ENCODE results near the gene ABCE1.
"Not testable (repeated sequence)": the region's sequence is repeated elsewhere in the genome, so short reads cannot be mapped to it uniquely, and the experiment has no call there.

The ABCE1 gene

GRCh38 chr4:145107126-145107525 lies 9.0 kb downstream of the ABCE1 start:
- DNase-seq, result no peak

DNA sequence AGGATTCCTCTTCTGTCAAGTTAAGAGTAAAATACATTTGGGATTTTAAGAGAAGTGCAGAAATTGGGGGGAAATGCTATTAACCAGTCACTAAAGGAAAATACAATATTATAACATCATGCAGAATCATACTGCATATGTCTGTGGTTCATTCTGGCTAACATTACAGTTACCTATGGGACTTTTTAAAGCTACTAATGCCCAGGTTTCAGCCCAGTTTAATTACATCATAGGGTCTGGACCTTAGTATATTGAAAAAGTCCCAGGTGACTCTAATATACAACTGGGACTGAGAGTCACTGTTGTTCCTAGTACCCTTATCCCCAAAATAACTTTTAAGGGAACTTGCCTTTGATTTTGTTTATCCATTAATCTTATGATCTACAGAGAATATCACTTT lies 10.0 kb downstream of the ABCE1 start:
- DNase-seq, result no peak

GRCh38 chr4:145125396-145125795 lies 27.3 kb downstream of the ABCE1 start:
- no peak for DNase-seq

DNA sequence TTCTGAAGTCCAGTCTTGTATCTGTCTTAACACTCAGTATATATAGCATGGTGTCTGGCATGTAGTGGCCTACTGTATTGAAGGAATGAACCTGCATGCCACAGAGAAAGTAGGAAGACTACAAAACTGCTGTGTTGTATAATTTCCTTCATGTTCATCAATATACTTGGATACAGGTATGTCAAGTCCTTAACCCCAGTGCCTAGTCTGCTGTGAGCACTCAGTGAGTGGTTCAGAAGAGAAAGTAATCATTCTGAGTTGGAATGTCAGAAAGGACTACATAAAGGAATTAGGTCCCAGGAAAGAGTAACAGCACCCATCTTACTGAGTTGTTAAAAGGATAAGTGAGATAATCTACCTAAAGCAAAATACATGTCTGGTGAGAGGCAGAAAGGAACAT lies 32.0 kb downstream of the ABCE1 start:
- DNase-seq, result no peak

- DNase-seq, result no peak
Observed at GRCh38 chr4:145130788-145131399, 32.8 kb downstream of the ABCE1 start.

DNA sequence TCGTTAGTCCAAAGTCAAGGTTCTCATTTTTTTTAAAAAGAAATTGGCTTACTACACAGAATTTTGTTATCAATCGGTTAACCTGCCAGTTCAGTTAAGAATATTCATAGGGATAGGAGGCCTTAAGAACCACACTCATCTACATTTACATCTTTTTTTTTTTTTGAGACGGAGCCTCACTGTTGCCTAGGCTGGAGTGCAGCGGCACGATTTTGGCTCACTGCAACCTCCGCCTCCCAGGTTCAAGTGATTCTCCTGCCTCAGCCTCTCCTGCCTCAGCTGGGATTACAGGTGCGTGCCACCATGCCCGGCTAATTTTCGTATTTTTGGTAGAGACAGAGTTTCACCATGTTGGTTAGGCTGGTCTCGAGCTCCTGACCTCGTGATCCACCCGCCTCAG lies 33.7 kb downstream of the ABCE1 start:
- DNase-seq, result no peak

- DNase-seq, result no peak
Observed at GRCh38 chr4:145132511-145133098, 34.5 kb downstream of the ABCE1 start.

DNA sequence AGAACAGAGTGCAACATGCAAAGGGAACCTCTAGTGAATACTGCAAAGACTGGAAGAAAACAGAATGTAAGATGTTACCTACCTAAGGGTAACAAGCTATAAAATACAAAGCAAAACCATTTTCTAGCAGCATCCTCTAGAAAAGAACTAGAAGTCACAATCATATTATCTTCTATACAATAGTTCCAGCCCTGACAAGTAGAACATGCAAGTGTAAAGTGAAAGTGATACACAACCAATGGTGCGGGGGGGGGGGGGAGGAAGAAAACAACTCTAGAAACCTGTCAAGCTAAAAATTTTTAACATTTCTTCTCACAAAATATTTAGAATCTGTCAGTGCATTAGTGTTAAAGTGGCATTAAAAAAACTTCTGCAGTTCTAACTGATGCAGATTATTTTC lies 38.1 kb downstream of the ABCE1 start:
- not testable (repeated sequence) for DNase-seq

GRCh38 chr4:145148980-145149379 lies 50.9 kb downstream of the ABCE1 start:
- DNase-seq, result no peak

GRCh38 chr4:145153181-145153903 lies 55.2 kb downstream of the ABCE1 start:
- DNase-seq, result no peak

GRCh38 chr4:145153904-145154298 lies 55.8 kb downstream of the ABCE1 start:
- no peak for DNase-seq

DNA sequence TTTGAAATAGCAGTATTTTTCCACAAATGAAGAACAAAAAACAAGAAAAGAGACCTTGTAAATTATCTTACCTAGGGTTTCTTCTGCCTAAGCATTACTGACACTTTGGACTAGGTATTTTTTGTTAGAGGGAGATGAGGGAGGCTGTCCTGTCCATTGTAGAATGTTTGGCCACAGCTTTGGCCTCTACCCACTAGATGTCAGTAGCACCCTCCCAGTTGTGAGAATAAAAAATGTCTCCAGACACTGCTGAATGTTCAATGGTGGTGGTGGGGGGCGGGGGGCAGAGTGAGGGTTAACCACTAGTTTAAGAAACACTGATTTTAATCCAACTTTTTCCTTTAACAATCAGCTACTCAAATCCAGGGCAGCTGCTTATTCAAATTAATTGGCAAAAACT lies 56.5 kb downstream of the ABCE1 start:
- no peak for DNase-seq

GRCh38 chr4:145155268-145155870 lies 57.3 kb downstream of the ABCE1 start:
- no peak for DNase-seq

GRCh38 chr4:145156986-145157385 lies 58.9 kb downstream of the ABCE1 start:
- DNase-seq, result no peak

DNA sequence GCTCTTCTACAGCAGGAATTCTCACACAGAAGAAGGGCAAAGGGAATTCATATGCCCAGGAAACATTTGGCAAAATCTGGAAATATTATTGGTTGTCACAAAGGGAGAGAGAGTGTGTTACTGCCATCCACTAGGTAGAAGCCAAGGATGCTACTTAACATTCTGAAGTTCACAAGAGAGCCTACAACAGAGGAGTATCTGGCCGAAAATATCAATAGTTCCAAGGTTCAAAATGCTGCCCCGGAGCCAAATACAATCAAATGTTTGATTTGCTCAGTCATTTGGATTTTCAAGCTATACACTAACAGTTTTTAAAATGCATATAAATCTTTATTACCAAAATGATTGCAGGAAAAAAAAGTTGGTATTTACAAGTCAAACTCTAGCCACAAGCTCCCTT lies 63.4 kb downstream of the ABCE1 start:
- no peak for DNase-seq

DNA sequence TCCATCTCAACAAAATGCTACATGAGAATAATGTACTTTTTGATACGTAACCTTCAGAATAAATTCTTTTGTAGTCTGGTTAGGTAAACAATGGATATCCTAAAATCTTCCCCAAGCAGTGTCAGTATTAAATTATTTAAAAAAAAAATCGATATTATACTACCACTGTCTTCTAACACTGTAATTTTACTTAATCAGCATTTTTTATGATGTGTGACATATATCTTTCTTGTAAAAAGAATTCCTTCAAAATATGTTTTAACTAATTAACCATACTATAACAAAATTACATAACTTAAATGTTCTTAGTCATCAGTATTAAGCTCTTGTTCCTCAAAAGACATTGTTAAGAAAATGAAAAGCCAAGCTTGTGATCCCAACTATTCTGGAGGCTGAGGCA lies 69.8 kb downstream of the ABCE1 start:
- no peak for DNase-seq

DNA sequence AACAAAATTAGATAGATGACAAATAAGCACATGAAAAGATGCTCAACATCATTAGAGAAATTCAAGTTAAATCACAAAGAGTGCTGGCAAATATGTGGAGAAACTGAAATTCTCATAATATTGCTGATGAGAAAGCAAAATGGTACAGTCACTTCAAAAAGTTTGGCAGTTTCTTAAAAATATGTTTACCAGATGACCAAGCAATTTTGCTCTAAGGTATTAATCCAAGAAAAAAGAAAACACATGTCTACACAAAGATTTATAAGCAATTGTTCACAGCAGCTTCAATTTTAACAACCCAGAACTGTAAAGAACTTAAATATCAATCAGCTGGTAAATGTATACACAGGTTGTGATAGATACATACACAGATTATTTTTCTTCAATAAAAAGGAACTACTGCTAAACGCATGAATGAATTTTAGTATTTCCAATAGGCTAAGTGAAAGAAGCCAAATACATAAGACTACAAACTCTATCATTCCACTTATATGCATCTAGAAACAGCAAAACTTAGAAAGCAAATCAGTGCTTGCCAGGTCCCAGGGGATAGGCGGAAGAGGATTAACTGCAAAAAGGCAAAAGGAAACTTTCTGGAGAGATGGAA lies 70.6 kb downstream of the ABCE1 start:
- no peak for DNase-seq

DNA sequence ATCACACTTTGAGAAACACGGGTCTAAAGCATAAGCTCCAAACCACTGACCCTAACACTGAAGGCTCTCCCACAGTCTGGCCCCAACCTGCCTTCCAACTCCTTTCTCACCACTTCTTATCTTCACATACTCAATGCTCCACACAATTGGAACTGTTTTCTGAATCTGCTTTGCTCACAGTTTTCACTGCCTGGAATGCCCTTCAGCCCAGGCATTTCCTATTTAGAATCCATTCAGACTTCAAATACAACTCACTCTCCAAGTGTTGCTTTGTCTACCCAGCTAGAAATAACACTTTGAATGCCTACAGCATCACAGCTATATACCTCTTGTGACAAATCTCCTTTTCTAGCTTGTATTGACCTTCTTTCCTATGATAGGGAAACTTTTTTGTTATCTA lies 72.1 kb downstream of the ABCE1 start:
- DNase-seq, result no peak

GRCh38 chr4:145171911-145172310 lies 73.8 kb downstream of the ABCE1 start:
- no peak for DNase-seq

DNA sequence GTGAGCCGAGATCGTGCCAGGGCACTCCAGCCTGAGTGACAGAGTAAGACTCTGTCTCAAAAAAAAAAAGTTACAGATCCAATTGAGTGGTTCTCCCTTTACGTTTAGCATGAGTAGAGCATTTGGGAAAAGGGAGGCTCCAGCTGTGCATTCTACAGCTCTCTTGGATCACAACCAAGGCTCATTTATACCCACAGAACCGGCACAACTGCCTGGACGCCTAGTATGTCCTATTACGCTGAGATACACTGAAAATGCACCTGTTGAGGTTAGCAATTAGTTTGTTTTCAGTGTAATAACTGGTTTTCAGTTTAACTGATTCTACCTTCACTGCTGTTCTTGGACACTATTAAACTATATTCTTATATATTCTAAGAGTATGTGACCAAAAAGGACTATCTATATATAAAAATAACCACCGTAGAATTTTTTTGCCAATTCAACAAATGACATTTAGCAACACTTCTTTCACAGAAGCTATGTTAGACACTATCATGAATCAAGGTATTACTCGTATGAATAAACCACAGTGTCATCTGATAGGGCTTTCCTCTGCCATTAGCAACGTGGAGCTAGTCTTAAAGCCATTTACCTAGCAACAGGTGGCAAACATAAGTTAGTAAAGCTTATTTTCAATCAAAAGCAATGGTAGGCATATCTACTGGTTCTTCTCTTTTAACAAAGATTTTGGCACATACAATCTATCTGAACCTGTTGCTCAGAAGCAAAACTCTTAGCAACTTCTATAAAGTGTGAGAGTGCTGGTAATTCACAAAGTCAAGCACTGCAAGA lies 78.7 kb downstream of the ABCE1 start:
- DNase-seq, result no peak

- DNase-seq, result no peak
Observed at GRCh38 chr4:145177511-145177905, 79.4 kb downstream of the ABCE1 start.

DNA sequence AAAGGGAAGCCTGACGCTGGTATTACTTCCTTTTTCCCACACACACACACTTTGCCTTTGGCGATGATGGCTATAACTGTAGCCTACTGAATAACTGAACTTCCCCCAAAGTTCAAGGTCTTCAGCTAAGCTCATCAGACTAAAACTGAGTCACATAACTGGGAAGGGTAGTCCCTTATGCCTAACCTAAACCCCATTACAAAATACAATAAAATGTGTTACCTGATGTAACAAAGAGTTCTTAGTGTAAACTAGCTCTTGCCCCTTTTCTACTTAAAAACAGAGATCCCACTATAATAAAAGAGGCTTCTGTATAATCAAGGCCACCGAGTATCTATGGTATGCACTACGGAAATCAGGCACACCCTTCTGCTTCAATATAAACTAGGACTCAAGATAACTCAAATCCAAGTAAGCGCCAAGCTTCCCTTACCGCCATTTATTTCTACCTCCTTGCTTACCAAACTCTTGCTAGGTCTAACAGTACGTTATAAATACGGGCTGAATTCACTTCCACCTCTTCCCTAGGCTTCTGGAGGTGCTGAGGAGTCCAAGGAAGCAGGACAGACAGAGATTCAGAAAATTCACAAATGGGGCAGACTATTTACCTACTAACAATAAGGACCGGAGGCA lies 79.9 kb downstream of the ABCE1 start:
- DNase-seq, result no peak

Measured in NCI-H774 (cell line).